ENCODE data around the gene CALN1. TPM values are rescaled to one million over a fixed set of nuclear protein-coding genes. Genes with fewer than 3 reads are reported as not detected.

The CALN1 gene
- total RNA-seq, 1 experiment from 2014 or later, result 0.05 TPM

DNA sequence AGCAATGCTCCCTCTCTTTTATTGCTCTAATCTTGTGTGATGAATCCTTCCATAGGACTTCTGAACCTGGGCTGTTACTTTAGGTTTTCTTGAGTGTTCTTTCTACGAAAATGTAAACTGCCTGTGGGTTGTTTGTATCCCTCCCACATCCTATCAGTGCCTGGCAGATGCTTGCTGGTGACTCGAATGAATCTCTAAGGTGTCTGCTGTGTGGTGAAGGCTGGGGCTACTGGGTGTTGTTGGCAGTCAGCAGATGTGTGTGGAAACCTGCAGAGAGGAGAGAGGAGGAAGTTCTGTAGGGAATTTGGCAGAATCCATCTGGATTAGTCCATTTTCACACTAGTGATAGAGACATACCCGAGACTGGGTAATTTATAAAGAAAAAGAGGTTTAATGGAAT, 639.4 kb downstream of the CALN1 start:
- DNase-seq (ENCODE audit: low read depth, low spot score) (no peak), ATAC-seq (no peak)
- BruUV-seq (replicated peaks), result no TSS peak
- Histone ChIP-seq H3K4me3 (ENCODE audit: low read depth in 2 of 2, low read length in 2 of 2) (no peak overlapping the region), H3K36me3 (ENCODE audit: control insufficient read depth, insufficient read depth, low read length) (no peaks in the 10 kb centered on the region), H3K27me3 (ENCODE audit: control insufficient read depth, insufficient read depth, low read length) (no peaks in the 10 kb centered on the region), H3K9me3 (ENCODE audit: control insufficient read depth, insufficient read depth, low read depth, low read length) (no peaks in the 10 kb centered on the region), H3K27ac (ENCODE audit: low read length) (no peak overlapping the region), H3K4me1 (ENCODE audit: control insufficient read depth, insufficient read depth, low read length) (no peaks in the 10 kb centered on the region)
- in situ Hi-C loops (cut with HindIII; ENCODE audit: low pct_unique_long_range_greater_than_20kb, low sequenced_read_pairs) (no loop called here), intact Hi-C loops (cut with micrococcal nuclease; ENCODE audit: unreplicated experiment) (no loop called here)
- POLR2A ChIA-PET, result no interaction called here
- CTCF ChIA-PET, result no interaction called here
- TF ChIP-seq TCF7L2 (IDR thresholded peaks at IDR 0.05; ENCODE audit: low read depth, low read length), result no peak
- TF ChIP-seq SIN3A (IDR thresholded peaks at IDR 0.05; ENCODE audit: borderline replicate concordance, insufficient read depth, low read depth, low read length), result no peak
- no peak for TF ChIP-seq REST (IDR thresholded peaks at IDR 0.05; ENCODE audit: insufficient read depth in 1 of 2, low read depth in 2 of 2, low read length in 1 of 2)
- TF ChIP-seq POLR2AphosphoS5 (IDR thresholded peaks at IDR 0.05; ENCODE audit: low read depth, low read length), result no peak
- TF ChIP-seq, protein P1, sequence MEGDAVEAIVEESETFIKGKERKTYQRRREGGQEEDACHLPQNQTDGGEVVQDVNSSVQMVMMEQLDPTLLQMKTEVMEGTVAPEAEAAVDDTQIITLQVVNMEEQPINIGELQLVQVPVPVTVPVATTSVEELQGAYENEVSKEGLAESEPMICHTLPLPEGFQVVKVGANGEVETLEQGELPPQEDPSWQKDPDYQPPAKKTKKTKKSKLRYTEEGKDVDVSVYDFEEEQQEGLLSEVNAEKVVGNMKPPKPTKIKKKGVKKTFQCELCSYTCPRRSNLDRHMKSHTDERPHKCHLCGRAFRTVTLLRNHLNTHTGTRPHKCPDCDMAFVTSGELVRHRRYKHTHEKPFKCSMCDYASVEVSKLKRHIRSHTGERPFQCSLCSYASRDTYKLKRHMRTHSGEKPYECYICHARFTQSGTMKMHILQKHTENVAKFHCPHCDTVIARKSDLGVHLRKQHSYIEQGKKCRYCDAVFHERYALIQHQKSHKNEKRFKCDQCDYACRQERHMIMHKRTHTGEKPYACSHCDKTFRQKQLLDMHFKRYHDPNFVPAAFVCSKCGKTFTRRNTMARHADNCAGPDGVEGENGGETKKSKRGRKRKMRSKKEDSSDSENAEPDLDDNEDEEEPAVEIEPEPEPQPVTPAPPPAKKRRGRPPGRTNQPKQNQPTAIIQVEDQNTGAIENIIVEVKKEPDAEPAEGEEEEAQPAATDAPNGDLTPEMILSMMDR (IDR thresholded peaks at IDR 0.05), result no peak

- POLR2A ChIA-PET, result no interaction called here
- BruUV-seq (replicated peaks), result no TSS peak
- CTCF ChIA-PET, result no interaction called here
- no peak overlapping the region for H3K4me3 ChIP-seq (ENCODE audit: low read depth in 2 of 2, low read length in 2 of 2)
- H3K4me1 ChIP-seq (ENCODE audit: control insufficient read depth, insufficient read depth, low read length), result no peaks in the 10 kb centered on the region
- no peaks in the 10 kb centered on the region for H3K27me3 ChIP-seq (ENCODE audit: control insufficient read depth, insufficient read depth, low read length)
- H3K9me3 ChIP-seq (ENCODE audit: control insufficient read depth, insufficient read depth, low read depth, low read length), result no peaks in the 10 kb centered on the region
- intact Hi-C loops (cut with micrococcal nuclease; ENCODE audit: unreplicated experiment) (no loop called here), in situ Hi-C loops (cut with HindIII; ENCODE audit: low pct_unique_long_range_greater_than_20kb, low sequenced_read_pairs) (no loop called here)
- ATAC-seq (no peak), DNase-seq (ENCODE audit: low read depth, low spot score) (no peak)
- H3K36me3 ChIP-seq (ENCODE audit: control insufficient read depth, insufficient read depth, low read length), result no peaks in the 10 kb centered on the region
- no peak for TF ChIP-seq POLR2AphosphoS5 (IDR thresholded peaks at IDR 0.05; ENCODE audit: low read depth, low read length)
- no peak for TF ChIP-seq REST (IDR thresholded peaks at IDR 0.05; ENCODE audit: insufficient read depth in 1 of 2, low read depth in 2 of 2, low read length in 1 of 2)
- TF ChIP-seq TCF7L2 (IDR thresholded peaks at IDR 0.05; ENCODE audit: low read depth, low read length), result no peak
- TF ChIP-seq, protein P1 (IDR thresholded peaks at IDR 0.05), result no peak
- TF ChIP-seq SIN3A (IDR thresholded peaks at IDR 0.05; ENCODE audit: borderline replicate concordance, insufficient read depth, low read depth, low read length), result no peak
- no peak overlapping the region for H3K27ac ChIP-seq (ENCODE audit: low read length)
These were observed 641.8 kb downstream of the CALN1 start for GRCh38 chr7:71770269-71770907.

Measured in Panc1 (cell line).